Karpas-422 (cell line): Measurements from ENCODE around the gene COL2A1. TPM values are rescaled to one million over a fixed set of nuclear protein-coding genes. Genes with fewer than 3 reads are reported as not detected.

Source experiments
- DNase-seq: peaks from one replicate; pipeline ENCODE4 v3.0.0-alpha.2; 2015
- H2AFZ ChIP-seq: fragments of 200-600 bp; sonication (generic); 2 replicates; pipeline ENCODE4 v1.6.1; 2014; ENCODE audit warnings: antibody characterized with exemption, low read length, mixed read lengths
- H3K27ac ChIP-seq: fragments of 200-600 bp; sonication (generic); 2 replicates; pipeline ENCODE4 v1.5.1; 2014; ENCODE audit warnings: mild to moderate bottlenecking, low read length, moderate library complexity
- H3K27me3 ChIP-seq: fragments of 200-600 bp; sonication (generic); 2 replicates; pipeline ENCODE4 v1.6.1; 2014; ENCODE audit warnings: low read length, mixed read lengths
- H3K36me3 ChIP-seq: fragments of 200-600 bp; sonication (generic); 2 replicates; pipeline ENCODE4 v1.6.1; 2014; ENCODE audit warnings: low read length, mixed read lengths; ENCODE audit not compliant: insufficient read depth
- H3K4me1 ChIP-seq: fragments of 200-600 bp; sonication (generic); 2 replicates; pipeline ENCODE4 v1.6.1; 2014; ENCODE audit warnings: mild to moderate bottlenecking, low read length, mixed read lengths
- H3K4me2 ChIP-seq: fragments of 200-600 bp; sonication (generic); 2 replicates; pipeline ENCODE4 v1.6.1; 2014; ENCODE audit warnings: low read length, low read depth, mild to moderate bottlenecking; ENCODE audit not compliant: poor library complexity, severe bottlenecking
- H3K4me3 ChIP-seq: fragments of 200-600 bp; sonication (generic); 2 replicates; pipeline ENCODE4 v1.5.1; 2014; ENCODE audit warnings: mild to moderate bottlenecking, antibody characterized with exemption, low read length, mixed read lengths
- H3K79me2 ChIP-seq: fragments of 200-600 bp; sonication (generic); 2 replicates; pipeline ENCODE4 v1.6.1; 2014; ENCODE audit warnings: mild to moderate bottlenecking, low read length, mixed read lengths
- H3K9ac ChIP-seq: fragments of 200-600 bp; sonication (generic); 2 replicates; pipeline ENCODE4 v1.6.0; 2014; ENCODE audit warnings: low read length
- H3K9me2 ChIP-seq: fragments of 200-600 bp; sonication (generic), shearing (Covaris generic); replicated peaks from 2 replicates; pipeline ENCODE4 v1.6.0; 2014; ENCODE audit warnings: mild to moderate bottlenecking, low read length, moderate library complexity; ENCODE audit not compliant: insufficient read depth
- H3K9me3 ChIP-seq: fragments of 300-700, 200-600 bp; sonication (generic); 2 replicates; pipeline ENCODE4 v1.6.1; 2014; ENCODE audit warnings: low read length, mixed read lengths
- H4K20me1 ChIP-seq: fragments of 200-600 bp; sonication (generic); 2 replicates; pipeline ENCODE4 v1.6.1; 2014; ENCODE audit warnings: mild to moderate bottlenecking, antibody characterized with exemption, low read length, low read depth; ENCODE audit not compliant: insufficient read depth
- total RNA-seq: library from RNA; depleted of rRNA; stranded (reverse); fragments of >200 nt; shearing (Covaris generic); gene quantifications from 2 replicates; pipeline ENCODE4 v1.2.3, GENCODE V29; 2014; ENCODE audit warnings: low replicate concordance

COL2A1 gene
- total RNA-seq, 1 experiment from 2014 or later, result not detected

DNA sequence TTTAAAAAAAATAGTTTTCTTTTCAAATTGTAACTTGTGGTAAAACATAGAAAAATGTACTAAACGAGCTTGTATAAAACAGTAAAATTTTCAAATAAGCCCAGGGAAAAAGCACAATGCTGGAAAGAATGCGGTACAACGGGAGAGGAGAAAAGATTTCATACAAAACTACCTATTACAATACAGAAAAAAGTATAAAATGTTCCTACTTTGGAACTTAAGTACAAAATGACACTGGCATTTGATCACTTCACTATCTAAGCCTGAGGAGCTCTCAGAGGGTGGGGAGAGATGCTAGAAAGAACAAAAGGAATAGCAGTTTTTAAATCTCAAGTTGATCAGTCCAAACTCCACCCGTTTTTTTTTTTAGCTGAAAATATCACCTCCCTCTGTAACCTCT, 39.5 kb upstream of the COL2A1 start:
- H3K9me2 ChIP-seq, result no peaks in the 10 kb centered on the region
- no peak overlapping the region for H3K9ac ChIP-seq
- no peaks in the 10 kb centered on the region for H3K27me3 ChIP-seq
- H3K9me3 ChIP-seq, result no peaks in the 10 kb centered on the region
- H3K36me3 ChIP-seq, result peaks cover 10% of the 10 kb centered on the region; the same call in 1 of the 2 replicates
- no peak overlapping the region for H3K4me2 ChIP-seq
- H3K4me3 ChIP-seq, result no peak overlapping the region
- H2AFZ ChIP-seq, result no peak overlapping the region
- H3K27ac ChIP-seq, result no peak overlapping the region
- no peak for DNase-seq
- peaks cover 9% of the 10 kb centered on the region for H3K4me1 ChIP-seq
- H4K20me1 ChIP-seq, result no peaks in the 10 kb centered on the region
- no peaks in the 10 kb centered on the region for H3K79me2 ChIP-seq

DNA sequence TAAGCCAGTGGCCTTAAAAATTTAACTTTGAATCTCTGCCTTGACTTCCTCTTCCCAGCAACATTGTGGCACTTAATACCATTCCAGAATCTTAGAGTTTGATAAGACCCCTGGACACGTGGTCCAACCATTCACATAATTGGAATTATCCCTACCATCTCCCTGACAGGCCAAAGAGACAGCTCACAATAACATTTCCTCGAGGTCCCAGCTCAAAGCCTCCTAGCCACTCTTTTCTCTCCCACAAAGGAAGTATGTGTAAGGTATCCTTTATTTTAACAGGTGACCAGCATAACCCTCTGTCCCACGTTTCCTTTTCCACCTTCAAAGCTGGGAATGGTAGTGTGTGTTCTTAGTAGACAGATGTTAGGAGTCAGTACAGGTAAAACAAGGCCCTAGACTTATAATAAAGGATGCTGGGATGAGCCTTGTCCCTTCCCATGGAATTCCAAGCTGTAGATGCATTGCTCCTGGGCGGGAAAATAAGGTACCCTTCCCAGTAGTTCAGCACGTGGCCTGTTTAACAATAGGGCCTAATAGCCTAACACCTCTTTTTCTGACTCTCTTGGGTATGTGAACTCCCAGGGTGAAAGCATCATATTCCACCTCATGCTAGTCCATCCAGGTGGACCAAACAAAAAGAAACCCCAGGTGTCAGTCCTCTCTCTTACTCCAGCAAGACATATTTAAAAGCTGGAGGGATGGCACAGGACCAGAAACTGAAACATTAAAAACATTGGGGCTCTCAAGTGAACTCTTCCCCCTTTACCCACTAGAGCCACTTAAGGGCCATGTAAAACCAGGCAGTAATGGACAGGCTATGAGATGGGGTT, 37.5 kb upstream of the COL2A1 start:
- no peak overlapping the region for H3K4me2 ChIP-seq
- DNase-seq, result no peak
- H3K27me3 ChIP-seq, result no peaks in the 10 kb centered on the region
- H3K4me1 ChIP-seq, result peaks cover 19% of the 10 kb centered on the region
- H3K4me3 ChIP-seq, result no peak overlapping the region
- no peaks in the 10 kb centered on the region for H3K79me2 ChIP-seq
- peaks cover 10% of the 10 kb centered on the region; the same call in 1 of the 2 replicates for H3K36me3 ChIP-seq
- H3K27ac ChIP-seq, result no peak overlapping the region
- no peaks in the 10 kb centered on the region for H3K9me3 ChIP-seq
- no peak overlapping the region for H3K9ac ChIP-seq
- no peaks in the 10 kb centered on the region for H3K9me2 ChIP-seq
- H4K20me1 ChIP-seq, result no peaks in the 10 kb centered on the region
- H2AFZ ChIP-seq, result no peak overlapping the region

DNA sequence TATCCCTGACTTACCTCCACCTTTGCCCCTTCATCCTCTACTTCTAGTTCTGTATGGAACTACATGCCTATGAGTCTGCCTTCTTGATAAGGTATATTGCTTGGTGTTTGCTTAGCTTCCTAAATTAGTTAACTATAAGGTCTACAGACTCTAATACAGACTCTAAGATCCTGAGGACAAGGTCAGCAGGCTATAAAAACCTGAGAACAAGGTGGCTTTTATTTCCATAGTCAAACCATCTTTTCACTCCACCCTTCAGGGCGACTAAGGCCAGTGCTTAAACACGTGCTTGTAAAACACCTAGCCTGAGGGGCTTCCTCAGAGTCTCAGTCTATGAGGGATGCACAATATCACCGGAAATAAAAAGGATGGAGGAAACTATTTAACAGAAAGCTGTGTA, 36.1 kb upstream of the COL2A1 start:
- no peak overlapping the region for H2AFZ ChIP-seq
- no peaks in the 10 kb centered on the region for H3K9me3 ChIP-seq
- no peak overlapping the region for H3K27ac ChIP-seq
- H3K4me1 ChIP-seq, result peaks cover 19% of the 10 kb centered on the region
- H3K9ac ChIP-seq, result no peak overlapping the region
- no peaks in the 10 kb centered on the region for H3K27me3 ChIP-seq
- no peaks in the 10 kb centered on the region for H4K20me1 ChIP-seq
- DNase-seq, result no peak
- H3K79me2 ChIP-seq, result no peaks in the 10 kb centered on the region
- no peak overlapping the region for H3K4me2 ChIP-seq
- H3K4me3 ChIP-seq, result no peak overlapping the region
- H3K9me2 ChIP-seq, result no peaks in the 10 kb centered on the region
- H3K36me3 ChIP-seq, result peaks cover 8% of the 10 kb centered on the region; the same call in 1 of the 2 replicates

DNA sequence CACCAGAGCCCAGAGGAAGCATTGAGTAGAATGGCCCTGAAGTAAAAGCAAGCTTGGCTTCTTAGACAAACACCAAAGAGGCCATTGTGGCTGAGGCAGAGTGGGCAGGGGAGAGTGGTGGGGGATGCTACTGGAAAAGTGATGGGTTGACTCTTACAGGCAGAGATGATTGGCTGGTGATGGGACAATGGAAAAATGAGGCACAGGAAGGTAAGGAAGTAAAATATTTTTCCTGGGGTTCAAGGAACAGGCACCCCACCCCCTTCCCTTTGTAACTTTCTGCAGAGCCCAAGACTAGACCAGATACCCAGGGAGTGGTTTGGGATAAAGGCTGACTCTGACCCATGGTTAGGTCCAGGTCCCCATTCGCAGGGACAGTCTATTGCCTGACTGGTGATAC, 34.9 kb upstream of the COL2A1 start:
- no peaks in the 10 kb centered on the region for H3K36me3 ChIP-seq
- no peaks in the 10 kb centered on the region for H3K27me3 ChIP-seq
- no peak overlapping the region for H3K4me2 ChIP-seq
- H3K4me1 ChIP-seq, result peaks cover 19% of the 10 kb centered on the region
- no peak overlapping the region for H2AFZ ChIP-seq
- no peaks in the 10 kb centered on the region for H3K79me2 ChIP-seq
- no peak overlapping the region for H3K9ac ChIP-seq
- DNase-seq, result no peak
- H3K4me3 ChIP-seq, result no peak overlapping the region
- no peak overlapping the region for H3K27ac ChIP-seq
- H3K9me2 ChIP-seq, result no peaks in the 10 kb centered on the region
- no peaks in the 10 kb centered on the region for H3K9me3 ChIP-seq
- H4K20me1 ChIP-seq, result no peaks in the 10 kb centered on the region

DNA sequence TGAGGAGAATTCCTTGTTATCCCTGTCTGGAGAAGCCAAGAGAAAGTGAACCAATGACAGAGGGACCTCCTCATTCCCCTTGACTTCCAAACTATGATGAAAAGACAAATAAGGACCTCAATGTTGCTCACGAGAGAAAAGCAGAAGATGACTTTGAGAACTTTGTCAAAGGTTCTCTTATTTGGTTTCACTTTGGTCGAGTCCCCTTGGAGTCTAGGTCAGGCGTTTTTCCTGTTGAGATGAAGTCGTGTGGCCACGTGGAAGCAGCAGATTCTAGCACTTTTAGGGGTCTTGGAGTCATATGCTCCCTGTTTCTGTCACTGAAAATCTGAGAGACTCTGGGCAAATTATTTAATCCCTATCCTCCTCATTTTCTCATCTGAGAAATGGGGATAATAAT, 33.8 kb upstream of the COL2A1 start:
- DNase-seq, result peak; percentile 53
- Histone ChIP-seq H4K20me1 (no peaks in the 10 kb centered on the region), H3K27ac (no peak overlapping the region), H2AFZ (no peak overlapping the region), H3K9ac (0 out of 2 replicates have a peak overlapping the region, but pooled peaks have one; percentile 4), H3K79me2 (no peaks in the 10 kb centered on the region), H3K36me3 (no peaks in the 10 kb centered on the region), H3K4me1 (peaks cover 19% of the 10 kb centered on the region), H3K27me3 (no peaks in the 10 kb centered on the region), H3K9me3 (no peaks in the 10 kb centered on the region), H3K4me2 (no peak overlapping the region), H3K4me3 (no peak overlapping the region), H3K9me2 (no peaks in the 10 kb centered on the region)

DNA sequence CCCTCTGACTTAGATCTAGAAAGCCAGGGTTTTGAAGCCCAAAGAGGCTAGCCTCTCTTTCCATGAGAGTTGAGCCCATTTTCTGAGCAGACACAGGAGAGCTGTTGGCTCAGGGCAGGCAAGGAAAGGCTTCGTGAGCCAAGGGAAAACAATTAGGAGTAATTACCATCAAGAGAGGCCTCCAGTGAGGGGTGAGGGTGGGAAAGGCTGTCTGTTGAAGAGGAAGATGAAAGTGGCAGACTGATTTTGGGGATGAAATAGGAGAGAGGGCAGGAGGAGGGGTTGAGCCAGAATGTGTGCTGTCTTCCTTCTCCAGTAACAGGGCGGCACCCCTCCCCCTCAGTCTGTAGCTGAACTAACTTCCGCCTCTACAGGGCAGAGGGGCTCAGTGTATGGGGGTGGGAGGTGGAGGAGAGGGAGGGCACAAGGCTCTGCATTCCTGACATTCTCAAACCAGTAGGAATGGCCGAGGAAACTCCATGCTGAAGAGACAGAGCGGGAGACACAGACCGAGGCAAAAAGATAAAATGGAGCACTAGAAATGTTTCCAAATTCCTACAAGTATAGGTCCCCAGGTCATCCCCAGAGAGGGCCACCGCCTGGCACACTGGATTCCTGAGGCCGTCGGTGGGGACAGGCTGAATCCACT, 33.1 kb upstream of the COL2A1 start:
- Histone ChIP-seq H3K9me3 (no peaks in the 10 kb centered on the region), H3K36me3 (no peaks in the 10 kb centered on the region), H2AFZ (no peak overlapping the region), H4K20me1 (no peaks in the 10 kb centered on the region), H3K4me3 (no peak overlapping the region), H3K4me2 (no peak overlapping the region), H3K9ac (0 out of 2 replicates have a peak overlapping the region, but pooled peaks have one; percentile 4), H3K9me2 (no peaks in the 10 kb centered on the region), H3K27me3 (no peaks in the 10 kb centered on the region), H3K27ac (no peak overlapping the region), H3K4me1 (peaks cover 19% of the 10 kb centered on the region), H3K79me2 (no peaks in the 10 kb centered on the region)
- DNase-seq, result no peak

DNA sequence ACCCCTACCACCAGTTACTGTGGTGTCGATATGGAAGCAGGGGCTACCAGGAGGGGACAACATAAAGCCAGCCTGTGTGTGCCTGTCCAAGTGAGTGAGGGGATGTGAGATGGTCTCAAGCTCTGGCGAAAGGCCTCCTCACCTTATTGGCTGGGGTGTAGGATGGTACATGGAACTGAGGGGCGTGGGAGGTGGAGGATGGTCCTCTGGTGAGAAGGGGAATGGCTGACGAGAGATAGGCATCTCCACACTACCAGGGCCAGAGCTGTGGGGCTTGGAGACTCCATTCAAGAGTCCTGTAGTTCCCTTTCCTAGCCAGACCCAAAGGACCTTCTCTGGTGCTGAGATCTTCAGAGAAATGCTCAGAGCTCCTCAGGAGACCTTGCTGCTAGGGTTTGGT, 32.5 kb upstream of the COL2A1 start:
- no peak for DNase-seq
- Histone ChIP-seq H3K4me2 (no peak overlapping the region), H3K9ac (no peak overlapping the region)

More for the DNA sequence above, 32.5 kb upstream of the COL2A1 start:
- H3K27me3 ChIP-seq, result no peaks in the 10 kb centered on the region
- H4K20me1 ChIP-seq, result no peaks in the 10 kb centered on the region
- H3K9me3 ChIP-seq, result no peaks in the 10 kb centered on the region
- no peak overlapping the region for H3K27ac ChIP-seq
- H3K79me2 ChIP-seq, result no peaks in the 10 kb centered on the region
- peaks cover 19% of the 10 kb centered on the region for H3K4me1 ChIP-seq
- no peaks in the 10 kb centered on the region for H3K36me3 ChIP-seq
- no peak overlapping the region for H2AFZ ChIP-seq
- no peak overlapping the region for H3K4me3 ChIP-seq
- H3K9me2 ChIP-seq, result no peaks in the 10 kb centered on the region
